Inflammatory macrophage (primary cell): ENCODE data around the gene TARM1.
"Not testable (repeated sequence)": the region's sequence is repeated elsewhere in the genome, so short reads cannot be mapped to it uniquely, and the experiment has no call there.

Experiments
- DNase-seq, 2 donors: peaks; one replicate each; pipeline ENCODE4 v3.0.0-alpha.2; 2020 to 2022
- total RNA-seq, 18 experiments: gene quantifications; one replicate each; lab custom pipeline; 2026; ENCODE audit warnings: mixed read lengths in 6 of 18, inconsistent platforms in 2 of 18; lab: John Stamatoyannopoulos, UW

Gene TARM1
- 0 to 0.18 (median 0.04) reads per million in 18 experiments for total RNA-seq

GRCh38 chr19:54081032-54081431 lies at the start of gene TARM1:
Gene TARM1, minus strand, starts transcription at chr19:54081365. Its CDS starts 25 bp downstream, at chr19:54081340.
- peak in 1 of 2 donors; percentile 15 for DNase-seq

GRCh38 chr19:54129617-54129996 lies 48.4 kb upstream of the TARM1 start:
- DNase-seq, result no peak

GRCh38 chr19:54128796-54129616 lies 47.8 kb upstream of the TARM1 start:
- no peak for DNase-seq

GRCh38 chr19:54128441-54128725 lies 47.2 kb upstream of the TARM1 start:
- no peak for DNase-seq

- DNase-seq, result no peak
Measured at GRCh38 chr19:54127688-54128440, 46.7 kb upstream of the TARM1 start.

- no peak for DNase-seq
Measured at GRCh38 chr19:54125713-54126112, 44.5 kb upstream of the TARM1 start.

- DNase-seq, result no peak
Measured at GRCh38 chr19:54124393-54124792, 43.2 kb upstream of the TARM1 start.

GRCh38 chr19:54123682-54124081 lies 42.5 kb upstream of the TARM1 start:
- no peak for DNase-seq

- no peak for DNase-seq
Measured at GRCh38 chr19:54121259-54121658, 40.1 kb upstream of the TARM1 start.

- peak; percentile 98 to 99 for DNase-seq
Measured at GRCh38 chr19:54115109-54116063, 34.2 kb upstream of the TARM1 start, which contains the start of the genes PRPF31 and TFPT. Gene PRPF31, plus strand, starts transcription at chr19:54115754. Its CDS starts 2,525 bp downstream, at chr19:54118279. Gene TFPT, minus strand, starts transcription at chr19:54115657. Its CDS starts 388 bp downstream, at chr19:54115269.

- DNase-seq, result peak; percentile 67 to 80
Measured at GRCh38 chr19:54114340-54115108, 33.4 kb upstream of the TARM1 start.

GRCh38 chr19:54109651-54110050 lies 28.5 kb upstream of the TARM1 start:
- DNase-seq, result no peak

GRCh38 chr19:54108496-54108895 lies 27.3 kb upstream of the TARM1 start:
- no peak for DNase-seq

GRCh38 chr19:54107876-54108490 lies 26.8 kb upstream of the TARM1 start:
- no peak for DNase-seq

GRCh38 chr19:54106716-54107115 lies 25.6 kb upstream of the TARM1 start:
- no peak for DNase-seq

GRCh38 chr19:54105796-54106195 lies 24.6 kb upstream of the TARM1 start:
- DNase-seq, result no peak

- DNase-seq, result peak; percentile 24 to 49
Measured at GRCh38 chr19:54104998-54105715, 24.0 kb upstream of the TARM1 start.

GRCh38 chr19:54102421-54103169 lies 21.4 kb upstream of the TARM1 start, which contains the start of gene NDUFA3:
Gene NDUFA3, plus strand, starts transcription at chr19:54102855. Its CDS starts 24 bp downstream, at chr19:54102879.
- DNase-seq, result peak; percentile 99 to 100

GRCh38 chr19:54100561-54100960 lies 19.4 kb upstream of the TARM1 start, which contains the start of gene OSCAR:
Gene OSCAR, minus strand, starts transcription at chr19:54100803. Its CDS starts 11 bp downstream, at chr19:54100792.
- DNase-seq, result peak; percentile 86 to 87

GRCh38 chr19:54099903-54100255 lies 18.7 kb upstream of the TARM1 start:
- not testable (repeated sequence) for DNase-seq
